GM21390 (cell line): ENCODE data around the gene MAGEA6.
"Not testable (repeated sequence)": the region's sequence is repeated elsewhere in the genome, so short reads cannot be mapped to it uniquely, and the experiment has no call there.

ENCODE experiments used
- ATAC-seq: cut with Tn5 transposase; IDR thresholded peaks from one replicate; pipeline ENCODE4 v1.9.1; 2021; ENCODE audit not compliant: unreplicated experiment

MAGEA6 gene, protein sequence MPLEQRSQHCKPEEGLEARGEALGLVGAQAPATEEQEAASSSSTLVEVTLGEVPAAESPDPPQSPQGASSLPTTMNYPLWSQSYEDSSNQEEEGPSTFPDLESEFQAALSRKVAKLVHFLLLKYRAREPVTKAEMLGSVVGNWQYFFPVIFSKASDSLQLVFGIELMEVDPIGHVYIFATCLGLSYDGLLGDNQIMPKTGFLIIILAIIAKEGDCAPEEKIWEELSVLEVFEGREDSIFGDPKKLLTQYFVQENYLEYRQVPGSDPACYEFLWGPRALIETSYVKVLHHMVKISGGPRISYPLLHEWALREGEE

DNA sequence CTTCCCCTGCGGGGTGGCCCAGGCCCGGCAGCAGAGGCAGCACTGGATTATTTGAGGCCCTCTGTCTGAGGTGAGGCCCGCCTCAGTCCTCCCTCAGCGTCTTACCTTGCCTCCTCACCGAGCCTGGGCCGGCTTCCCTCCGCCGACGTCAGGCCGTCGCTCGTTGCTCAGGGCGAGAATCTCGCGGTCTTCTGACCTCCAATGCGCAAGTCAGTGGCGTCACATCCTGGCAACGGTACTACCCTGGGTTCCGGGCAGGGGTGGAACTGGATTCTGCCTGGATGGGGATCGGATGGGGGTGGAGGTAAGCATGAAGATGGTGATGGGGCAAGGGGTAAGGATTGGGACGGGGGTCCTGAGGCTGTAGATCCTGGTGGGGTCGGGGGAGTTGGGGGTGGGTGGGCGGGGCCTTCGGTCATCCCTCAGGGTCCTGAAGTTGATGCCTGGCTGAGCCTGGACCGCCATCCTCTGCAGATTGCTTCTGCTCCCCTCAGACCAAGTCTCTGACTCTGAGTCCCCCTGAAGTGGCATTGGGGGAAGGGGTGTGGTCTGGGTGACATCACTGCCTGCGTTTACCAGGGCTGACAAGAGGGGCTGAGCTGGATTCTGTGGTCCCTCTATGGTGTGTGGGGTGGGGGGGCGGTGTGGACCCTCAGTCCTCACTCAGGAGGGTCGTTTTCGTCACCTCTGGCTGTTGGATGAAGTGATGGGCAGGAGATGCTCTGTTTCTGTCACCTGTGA is at the start of gene MAGEA6:
TSS of gene MAGEA6 (minus strand) at position 141 of the 741 bp plus-strand sequence. CDS start 2,039 bp downstream, outside the sequence.
- ATAC-seq = not testable (repeated sequence)

DNA sequence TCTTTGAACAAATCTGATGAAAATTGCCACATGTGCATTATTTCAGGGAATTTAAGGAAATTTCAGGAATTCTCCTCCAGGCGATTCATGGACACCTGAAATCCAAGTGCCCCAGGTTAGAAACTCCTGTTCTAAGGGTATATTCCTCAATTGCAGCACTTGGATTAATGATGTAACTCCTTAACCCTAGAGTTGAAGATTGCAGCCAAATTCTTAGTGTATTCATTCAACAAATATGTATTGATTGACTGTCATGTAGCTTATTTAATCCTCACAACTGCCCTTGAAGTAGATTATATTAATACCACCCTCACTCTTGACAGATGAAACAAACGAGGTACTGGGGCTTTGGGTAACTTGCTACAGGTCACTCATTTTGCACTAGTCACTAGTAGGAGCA is 49.8 kb upstream of the MAGEA6 start:
- ATAC-seq = no peak

DNA sequence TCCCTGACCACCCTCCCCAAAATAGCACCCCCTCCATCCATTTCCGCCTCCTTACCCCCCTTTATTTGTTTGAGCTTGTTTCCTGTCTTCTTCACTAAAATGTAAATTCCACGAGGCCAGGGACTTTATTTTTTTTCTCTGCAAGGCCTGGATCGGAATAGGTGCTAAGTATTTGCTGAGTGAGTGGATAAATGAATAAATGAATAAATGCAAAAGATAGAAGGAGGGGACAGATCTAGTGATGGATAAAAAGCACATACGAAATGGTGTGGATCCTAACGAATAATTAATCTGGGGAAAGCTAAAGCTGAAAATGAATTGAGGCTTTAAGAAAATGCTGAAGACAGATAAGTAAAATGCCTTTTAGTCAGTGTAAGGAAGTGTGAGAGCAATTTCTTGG is 48.9 kb upstream of the MAGEA6 start:
- no peak for ATAC-seq

DNA sequence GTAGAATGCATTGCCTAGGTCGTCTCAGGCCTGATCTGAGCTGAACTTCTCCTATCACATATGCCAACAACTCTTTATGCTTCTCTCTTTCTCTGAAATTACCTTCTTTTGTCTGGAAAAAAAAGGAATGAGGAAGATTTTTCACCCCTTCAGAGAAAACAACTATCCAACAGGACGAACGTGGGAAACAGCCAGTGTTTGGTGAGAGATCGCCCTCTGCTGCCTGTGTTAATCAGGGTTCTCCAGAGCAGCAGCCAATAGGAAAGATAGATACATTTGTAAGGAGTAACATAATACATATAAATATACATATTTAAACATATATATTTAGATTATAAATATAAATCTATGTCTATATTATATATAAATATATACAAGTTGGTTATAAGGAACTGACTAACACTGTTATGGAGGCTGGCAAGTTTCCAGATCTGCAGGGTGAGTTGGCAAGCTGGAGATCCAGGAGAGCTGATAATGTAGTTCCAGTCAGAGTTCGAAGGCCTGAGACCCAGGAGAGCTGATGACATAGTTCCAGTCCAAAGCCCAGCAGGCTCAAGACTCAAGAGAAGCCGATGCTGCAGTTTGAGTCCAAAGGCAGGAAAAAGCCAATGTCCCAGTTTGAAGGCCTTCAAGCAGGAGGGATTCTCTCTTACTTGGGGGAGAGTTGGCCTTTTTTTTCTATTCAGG is 47.7 kb upstream of the MAGEA6 start:
- no peak for ATAC-seq

DNA sequence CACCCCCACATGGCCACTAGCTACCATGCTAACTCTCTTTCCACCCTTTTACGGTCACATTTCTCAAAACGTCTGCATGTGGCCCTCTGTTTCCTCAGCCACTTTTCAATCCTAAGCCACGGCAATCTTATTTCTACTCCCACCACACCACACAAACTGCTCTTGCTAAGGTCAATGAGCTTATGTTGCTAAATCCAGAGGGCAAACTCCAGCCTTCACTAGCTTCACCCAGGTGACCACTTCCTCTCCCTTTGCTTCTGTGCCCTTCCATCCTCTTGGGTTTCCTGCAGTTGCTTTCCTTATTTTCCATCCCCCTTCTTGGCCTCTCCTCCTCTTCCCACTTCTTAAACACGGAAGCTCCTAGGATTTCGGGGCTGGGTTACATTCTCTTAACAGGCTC is 44.6 kb upstream of the MAGEA6 start:
- no peak for ATAC-seq

DNA sequence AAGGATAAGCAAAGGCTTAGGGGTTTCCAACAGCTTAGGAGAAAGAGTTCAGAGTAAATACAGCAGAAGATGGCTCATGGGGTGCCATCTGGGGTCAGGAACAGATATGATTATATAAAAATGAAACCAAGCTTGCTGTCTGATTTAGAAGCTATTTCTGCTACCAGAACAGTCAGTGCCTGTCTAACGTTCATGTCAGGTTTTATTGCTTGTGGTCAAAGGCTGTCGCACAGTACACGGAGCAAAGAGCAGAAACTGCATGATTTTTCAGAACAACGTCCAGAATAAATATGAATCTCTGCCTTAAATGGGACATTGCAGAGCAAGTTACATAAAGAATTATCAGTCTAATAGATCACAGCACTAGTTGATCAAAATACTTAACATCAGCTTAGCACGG is 43.7 kb upstream of the MAGEA6 start:
- no peak for ATAC-seq

DNA sequence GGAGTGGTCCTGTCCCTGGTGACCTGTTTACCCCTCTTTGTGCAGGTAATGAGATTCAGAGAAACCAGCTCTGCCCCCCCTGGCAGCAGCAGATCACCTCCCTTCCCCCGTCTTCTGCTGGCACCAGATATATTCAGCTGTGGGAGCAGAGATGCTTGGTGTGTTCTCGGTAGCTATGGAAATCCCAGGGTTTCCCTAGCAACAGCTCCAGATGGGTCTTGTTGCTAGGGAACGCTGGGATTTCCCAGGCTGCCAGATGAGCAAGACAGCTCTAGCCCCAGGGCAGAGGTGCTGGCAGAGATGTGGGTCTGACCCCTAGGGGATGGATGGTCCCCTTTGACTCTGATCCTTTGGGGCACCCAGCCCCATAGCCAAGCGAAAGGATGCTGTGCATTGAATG is 40.9 kb upstream of the MAGEA6 start:
- ATAC-seq = no peak

DNA sequence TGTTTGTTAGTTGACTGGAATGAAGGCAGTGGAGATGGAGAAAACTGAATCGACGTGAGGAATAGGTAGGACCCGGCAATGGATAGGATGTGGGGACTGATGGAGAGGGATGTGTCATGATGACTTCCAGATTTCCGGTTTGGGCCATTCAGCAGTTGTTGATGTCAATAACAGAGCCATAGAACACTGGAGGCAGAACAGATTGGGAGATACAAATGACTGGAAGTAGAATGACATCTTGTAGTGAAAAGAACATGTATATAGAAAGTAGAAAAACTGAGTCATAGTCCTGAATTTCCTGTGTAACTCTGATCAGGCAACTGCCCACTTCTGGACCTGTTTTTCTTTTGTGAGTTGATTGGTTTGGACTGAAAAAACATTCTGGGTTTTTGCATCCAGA is 36.5 kb upstream of the MAGEA6 start:
- no peak for ATAC-seq

DNA sequence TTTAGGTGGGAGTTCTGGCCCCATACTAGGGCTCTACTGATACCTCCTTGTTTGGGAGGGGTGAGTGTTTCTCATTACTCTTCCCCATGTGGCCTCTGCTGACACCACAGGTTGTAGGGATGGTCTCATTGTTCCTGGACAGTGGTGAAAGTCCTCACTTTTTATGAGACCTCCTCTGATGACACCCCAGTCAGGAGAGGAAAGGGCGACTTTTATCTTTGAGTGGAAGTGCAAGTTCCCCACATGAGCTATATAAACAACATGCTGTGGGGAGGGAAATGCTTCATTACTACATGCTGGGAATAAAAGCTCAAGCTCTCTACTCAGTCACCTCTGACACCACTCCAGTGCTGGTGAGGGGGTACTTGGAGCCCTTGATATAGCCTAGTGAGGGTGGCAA is 29.5 kb upstream of the MAGEA6 start:
- ATAC-seq = no peak

DNA sequence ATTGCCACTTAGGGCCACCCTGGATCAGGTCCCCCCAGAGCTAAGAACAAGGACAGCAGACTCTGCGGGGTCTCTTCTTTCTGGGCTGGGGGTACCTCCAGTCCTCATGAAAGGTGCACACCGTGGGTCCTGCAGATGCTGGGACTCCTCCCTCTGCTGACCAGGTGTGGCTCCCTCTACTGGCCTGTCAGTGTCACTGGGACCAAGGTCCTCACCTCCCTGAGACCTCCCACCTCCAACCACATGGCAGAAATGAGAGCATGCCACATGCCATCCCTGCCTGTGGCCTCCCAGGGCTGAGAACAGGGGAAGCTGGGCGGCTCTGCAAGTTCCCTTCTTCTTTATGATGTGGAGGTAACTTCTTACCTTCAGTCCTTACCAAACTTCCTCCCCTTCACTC is 17.6 kb upstream of the MAGEA6 start:
- ATAC-seq = peak; percentile 71

DNA sequence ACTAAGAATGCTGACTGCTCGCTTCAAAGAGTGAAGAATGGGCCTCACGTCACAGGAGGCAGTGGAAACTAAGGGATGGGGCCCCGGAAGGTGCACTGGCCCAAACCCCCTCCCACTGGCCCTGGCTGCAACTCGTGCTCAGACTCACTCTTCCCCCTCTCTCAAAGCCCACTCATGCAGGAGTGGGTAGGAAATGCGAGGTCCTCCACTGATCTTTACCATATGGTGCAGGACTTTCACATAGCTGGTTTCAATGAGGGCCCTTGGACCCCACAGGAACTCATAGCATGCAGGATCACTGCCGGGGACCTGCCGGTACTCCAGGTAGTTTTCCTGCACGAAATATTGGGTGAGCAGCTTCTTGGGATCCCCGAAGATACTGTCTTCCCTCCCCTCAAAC is 2.9 kb downstream of the MAGEA6 start:
- not testable (repeated sequence) for ATAC-seq

DNA sequence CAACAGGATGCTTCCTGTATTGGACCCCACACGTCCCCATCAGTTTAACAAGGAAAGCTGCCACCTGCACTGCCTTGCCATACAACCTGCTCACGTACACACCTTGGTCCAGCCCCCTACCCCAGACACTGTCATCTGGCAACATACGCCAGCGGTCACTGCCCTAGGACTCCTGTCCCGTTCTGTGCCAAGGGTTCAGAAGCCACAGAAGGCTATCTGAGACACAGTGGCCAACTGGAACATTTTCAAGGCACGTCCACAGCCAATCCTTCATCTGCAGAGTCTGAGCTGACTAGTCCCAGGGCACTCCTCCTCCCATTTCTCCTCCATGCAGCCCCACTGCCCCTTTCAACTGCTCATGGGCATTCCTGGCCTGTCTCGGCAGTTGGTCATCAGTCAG is 7.9 kb downstream of the MAGEA6 start:
- ATAC-seq = not testable (repeated sequence)

DNA sequence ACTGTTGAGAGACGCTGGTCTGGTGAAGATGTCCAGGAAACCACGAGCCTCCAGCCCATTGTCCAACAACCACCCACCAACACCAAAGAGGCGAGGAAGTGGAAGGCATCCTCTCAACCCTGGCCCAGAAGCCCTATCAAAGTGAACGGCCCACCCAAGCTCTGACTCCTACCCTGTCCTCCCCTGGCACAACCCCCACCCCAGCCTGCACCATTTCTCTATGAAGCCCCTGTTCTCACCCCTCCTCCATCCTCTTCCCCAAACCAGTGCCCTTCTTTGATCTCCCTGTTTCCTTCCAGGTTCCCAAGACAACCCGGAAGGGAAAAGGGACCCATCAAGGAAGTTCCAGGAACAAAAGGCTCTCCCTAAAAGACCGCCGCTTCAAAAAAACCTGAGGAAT is 9.9 kb downstream of the MAGEA6 start:
- not testable (repeated sequence) for ATAC-seq

DNA sequence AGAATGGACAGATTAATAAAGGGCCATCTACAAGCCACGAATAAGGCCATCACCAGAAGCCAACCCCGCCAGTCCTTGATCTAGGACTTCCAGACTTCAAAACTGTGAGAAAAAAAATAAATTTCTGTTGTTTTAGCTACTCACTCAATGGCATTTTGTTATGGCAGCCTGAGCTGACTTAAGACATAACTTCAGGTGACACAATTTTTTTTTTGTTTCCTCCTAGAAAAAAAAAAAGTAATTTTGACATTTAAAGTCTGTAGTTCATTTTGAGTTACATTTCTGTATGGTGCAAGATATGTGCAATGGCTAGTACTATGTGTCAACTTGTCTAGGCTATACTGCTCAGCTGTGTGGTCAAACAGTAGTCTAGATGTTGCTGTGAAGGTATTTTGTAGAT is 10.6 kb downstream of the MAGEA6 start, which contains the start of gene CSAG3:
TSS of gene CSAG3 (plus strand) at position 301 of the 400 bp plus-strand sequence.
- ATAC-seq = not testable (repeated sequence)

DNA sequence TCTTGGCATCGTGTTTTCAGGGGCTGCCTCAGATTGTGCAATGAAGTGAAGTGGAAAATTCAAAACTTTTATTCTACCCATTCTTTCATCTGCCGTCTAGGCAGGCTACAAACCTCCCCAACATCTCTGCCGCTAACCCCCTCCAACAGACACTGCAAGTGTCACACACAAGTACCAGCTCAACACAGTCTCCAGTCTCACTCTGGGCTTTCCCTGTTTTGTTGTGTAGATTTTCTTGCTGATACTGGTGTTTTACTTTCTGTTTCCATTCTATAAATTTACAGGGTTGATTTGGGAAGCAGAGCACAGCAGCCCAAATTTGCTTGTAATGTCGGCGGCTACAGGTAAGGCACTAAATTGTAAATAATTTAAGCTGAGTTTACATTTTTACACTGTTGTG is 14.6 kb downstream of the MAGEA6 start:
- not testable (repeated sequence) for ATAC-seq

DNA sequence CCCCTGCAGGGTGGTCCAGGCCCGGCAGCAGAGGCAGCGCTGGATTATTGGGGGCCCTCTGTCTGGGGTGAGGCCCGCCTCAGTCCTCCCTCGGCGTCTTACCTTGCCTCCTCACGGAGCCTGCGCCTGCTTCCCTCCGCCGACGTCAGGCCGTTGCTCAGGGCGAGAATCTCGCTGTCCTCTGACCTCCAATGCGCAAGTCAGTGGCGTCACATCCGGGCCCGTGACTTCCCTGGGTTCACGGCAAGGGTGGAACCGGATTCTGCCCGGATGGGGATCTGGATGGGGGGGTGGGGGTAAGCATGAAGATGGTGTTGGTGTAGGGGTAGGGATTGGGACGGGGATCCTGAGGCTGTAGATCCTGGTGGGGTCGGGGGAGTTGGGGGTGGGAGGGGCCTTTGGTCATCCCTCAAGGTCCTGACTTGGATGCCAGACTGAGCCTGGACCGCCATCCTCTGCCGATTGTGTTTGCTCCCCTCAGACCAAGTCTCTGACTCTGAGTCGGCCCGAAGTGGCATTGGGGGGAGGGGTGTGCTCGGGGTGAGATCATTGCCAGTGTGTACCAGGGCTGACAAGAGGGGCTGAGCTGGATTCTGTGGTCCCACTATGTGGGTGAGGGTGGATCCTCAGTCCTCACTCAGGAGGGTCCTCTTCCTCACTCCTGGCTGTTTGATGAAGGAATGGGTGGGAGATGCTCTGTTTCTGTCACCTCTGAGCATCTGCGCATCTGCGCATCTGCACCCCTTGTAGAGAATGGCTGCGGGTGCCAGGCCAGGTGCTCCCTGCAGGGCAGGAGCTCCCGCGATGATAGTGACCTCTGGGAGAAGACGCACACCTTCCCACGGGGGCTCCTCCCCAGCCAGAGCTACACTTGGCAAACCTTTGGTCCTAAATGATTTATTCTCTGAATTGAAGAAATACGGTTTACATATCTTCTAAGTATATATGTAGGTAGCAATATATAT is 15.5 kb downstream of the MAGEA6 start, which contains the start of gene MAGEA2:
TSS of gene MAGEA2 (minus strand) at position 157 of the 965 bp plus-strand sequence. CDS start 2,479 bp downstream, outside the sequence.
- ATAC-seq = not testable (repeated sequence)

DNA sequence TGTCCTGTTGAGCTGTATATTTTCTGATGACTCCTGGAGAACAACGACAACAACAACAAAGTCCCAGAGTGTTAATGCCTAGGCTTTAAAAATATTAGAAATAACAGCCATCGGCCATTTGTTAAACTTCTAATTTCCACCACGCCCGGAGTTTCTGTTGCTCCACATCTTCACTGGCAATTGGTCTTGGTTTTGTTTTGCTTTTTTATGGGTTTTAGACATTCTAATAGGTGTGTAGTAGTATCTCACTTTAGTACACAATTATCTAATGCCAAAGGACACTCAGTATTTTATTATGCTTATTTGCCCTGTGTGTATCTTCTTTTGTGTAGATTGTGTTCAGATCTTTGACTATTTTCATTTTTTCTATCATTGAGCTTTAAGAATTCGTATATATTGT is 30.9 kb downstream of the MAGEA6 start:
- no peak for ATAC-seq

DNA sequence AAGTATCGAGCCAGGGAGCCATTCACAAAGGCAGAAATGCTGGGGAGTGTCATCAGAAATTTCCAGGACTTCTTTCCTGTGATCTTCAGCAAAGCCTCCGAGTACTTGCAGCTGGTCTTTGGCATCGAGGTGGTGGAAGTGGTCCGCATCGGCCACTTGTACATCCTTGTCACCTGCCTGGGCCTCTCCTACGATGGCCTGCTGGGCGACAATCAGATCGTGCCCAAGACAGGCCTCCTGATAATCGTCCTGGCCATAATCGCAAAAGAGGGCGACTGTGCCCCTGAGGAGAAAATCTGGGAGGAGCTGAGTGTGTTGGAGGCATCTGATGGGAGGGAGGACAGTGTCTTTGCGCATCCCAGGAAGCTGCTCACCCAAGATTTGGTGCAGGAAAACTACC is 33.0 kb downstream of the MAGEA6 start:
- not testable (repeated sequence) for ATAC-seq

DNA sequence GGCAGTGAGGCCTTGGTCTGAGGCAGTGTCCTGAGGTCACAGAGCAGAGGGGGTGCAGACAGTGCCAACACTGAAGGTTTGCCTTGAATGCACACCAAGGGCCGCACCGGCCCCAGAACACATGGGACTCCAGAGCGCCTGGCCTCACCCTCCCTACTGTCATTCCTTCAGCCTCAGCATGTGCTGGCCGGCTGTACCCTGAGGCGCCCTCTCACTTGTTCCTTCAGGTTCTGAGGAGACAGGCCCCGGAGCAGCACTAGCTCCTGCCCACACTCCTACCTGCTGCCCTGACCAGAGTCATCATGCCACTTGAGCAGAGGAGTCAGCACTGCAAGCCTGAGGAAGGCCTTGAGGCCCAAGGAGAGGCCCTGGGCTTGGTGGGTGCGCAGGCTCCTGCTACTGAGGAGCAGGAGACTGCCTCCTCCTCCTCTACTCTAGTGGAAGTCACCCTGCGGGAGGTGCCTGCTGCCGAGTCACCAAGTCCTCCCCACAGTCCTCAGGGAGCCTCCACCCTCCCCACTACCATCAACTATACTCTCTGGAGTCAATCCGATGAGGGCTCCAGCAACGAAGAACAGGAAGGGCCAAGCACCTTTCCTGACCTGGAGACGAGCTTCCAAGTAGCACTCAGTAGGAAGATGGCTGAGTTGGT is 33.5 kb downstream of the MAGEA6 start:
- ATAC-seq = no peak

DNA sequence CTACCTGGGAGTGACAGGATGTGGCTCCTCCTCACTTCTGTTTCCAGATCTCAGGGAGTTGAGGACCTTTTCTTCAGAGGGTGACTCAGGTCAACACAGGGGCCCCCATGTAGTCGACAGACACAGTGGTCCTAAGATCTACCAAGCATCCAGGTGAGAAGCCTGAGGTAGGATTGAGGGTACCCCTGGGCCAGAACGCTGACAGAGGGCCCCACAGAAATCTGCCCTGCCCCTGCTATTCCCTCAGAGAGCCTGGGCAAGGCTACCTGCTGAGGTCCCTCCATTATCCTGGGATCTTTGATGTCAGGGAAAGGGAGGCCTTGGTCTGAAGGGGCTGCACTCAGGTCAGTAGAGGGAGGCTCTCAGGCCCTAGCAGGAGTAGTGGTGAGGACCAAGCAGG is 34.4 kb downstream of the MAGEA6 start:
- no peak for ATAC-seq
